ENCODE measurements around the gene CEP128. TPM values are rescaled to one million over a fixed set of nuclear protein-coding genes. Genes with fewer than 3 reads are reported as not detected.

CEP128 gene
- total RNA-seq, 1 experiment from 2014 or later, result 16.4 TPM

GRCh38 chr14:80957613-80958012 is 16.1 kb upstream of the CEP128 start:
- Histone ChIP-seq H3K9ac (ENCODE audit: low read length) (no peak overlapping the region), H3K79me2 (ENCODE audit: insufficient read depth, low read length) (no peaks in the 10 kb centered on the region), H2AFZ (ENCODE audit: low read depth, low read length, poor library complexity, severe bottlenecking) (no peak overlapping the region), H3K4me2 (ENCODE audit: low read length) (no peak overlapping the region), H3K36me3 (ENCODE audit: control insufficient read depth in 1 of 2, insufficient read depth in 2 of 2, low read length in 2 of 2) (no peaks in the 10 kb centered on the region), H3K27me3 (ENCODE audit: insufficient read depth, low read length) (no peaks in the 10 kb centered on the region), H3K4me3 (replicated peaks in 1 of 2; ENCODE audit: low read depth in 1 of 2, low read length in 2 of 2) (no peak overlapping the region), H3K9me3 (ENCODE audit: control insufficient read depth in 1 of 2, insufficient read depth in 1 of 2, low read depth in 1 of 2, low read length in 2 of 2) (no peaks in the 10 kb centered on the region), H4K20me1 (ENCODE audit: insufficient read depth) (no peaks in the 10 kb centered on the region), H3K27ac (ENCODE audit: low read depth, low read length) (no peak overlapping the region), H3K4me1 (ENCODE audit: control insufficient read depth in 1 of 2, insufficient read depth in 2 of 2, low read length in 2 of 2) (peaks cover 0 to 4% of the 10 kb centered on the region in 2 experiments; a peak in 1 of 4 replicates), H3K9me2 (ENCODE audit: insufficient read depth) (no peaks in the 10 kb centered on the region)
- RAD21 ChIA-PET (ENCODE audit: low non-redundant PET in 1 of 2, low total read pairs in 2 of 2, uncharacterized antibody in 2 of 2, unreplicated experiment in 2 of 2), result no interaction called here
- POLR2A ChIA-PET, result no interaction called here
- CTCF ChIA-PET, result interaction anchor here (2.5 kb wide), 1 partner anchor 30 kb away, joined by 7 read pairs; no protein-coding TSS in a partner anchor
- DNase-seq (ENCODE audit: low read depth, low spot score) (no peak), ATAC-seq (no peak)
- TF ChIP-seq ELF1 (IDR thresholded peaks at IDR 0.05; ENCODE audit: borderline replicate concordance, low read depth), result no peak
- TF ChIP-seq CBX3 (IDR thresholded peaks at IDR 0.05; ENCODE audit: low read depth), result no peak
- no peak for TF ChIP-seq ATF3 (IDR thresholded peaks at IDR 0.05)
- no peak for TF ChIP-seq EGR1 (IDR thresholded peaks at IDR 0.05; ENCODE audit: low read depth)
- BruUV-seq (replicated peaks), result no TSS peak
- intact Hi-C loops (cut with micrococcal nuclease), result no loop called here

- ChIA-PET RAD21 (ENCODE audit: low non-redundant PET in 1 of 2, low total read pairs in 2 of 2, uncharacterized antibody in 2 of 2, unreplicated experiment in 2 of 2) (no interaction called here), CTCF (interaction anchor here (2.5 kb wide), 1 partner anchor 30 kb away, joined by 7 read pairs; no protein-coding TSS in a partner anchor), POLR2A (no interaction called here)
- H3K36me3 ChIP-seq (ENCODE audit: control insufficient read depth in 1 of 2, insufficient read depth in 2 of 2, low read length in 2 of 2), result no peaks in the 10 kb centered on the region
- ATAC-seq, result no peak
- no peaks in the 10 kb centered on the region for H3K9me3 ChIP-seq (ENCODE audit: control insufficient read depth in 1 of 2, insufficient read depth in 1 of 2, low read depth in 1 of 2, low read length in 2 of 2)
- intact Hi-C loops (cut with micrococcal nuclease), result no loop called here
- no peak overlapping the region for H3K4me2 ChIP-seq (ENCODE audit: low read length)
- no peak overlapping the region for H3K4me3 ChIP-seq (replicated peaks in 1 of 2; ENCODE audit: low read depth in 1 of 2, low read length in 2 of 2)
- H3K9me2 ChIP-seq (ENCODE audit: insufficient read depth), result no peaks in the 10 kb centered on the region
- DNase-seq (ENCODE audit: low read depth, low spot score), result no peak
- no peak overlapping the region for H3K27ac ChIP-seq (ENCODE audit: low read depth, low read length)
- BruUV-seq (replicated peaks), result no TSS peak
- H4K20me1 ChIP-seq (ENCODE audit: insufficient read depth), result no peaks in the 10 kb centered on the region
- no peaks in the 10 kb centered on the region for H3K27me3 ChIP-seq (ENCODE audit: insufficient read depth, low read length)
- no peak overlapping the region for H3K9ac ChIP-seq (ENCODE audit: low read length)
- no peak overlapping the region for H2AFZ ChIP-seq (ENCODE audit: low read depth, low read length, poor library complexity, severe bottlenecking)
- peaks cover 0 to 4% of the 10 kb centered on the region in 2 experiments; a peak in 1 of 4 replicates for H3K4me1 ChIP-seq (ENCODE audit: control insufficient read depth in 1 of 2, insufficient read depth in 2 of 2, low read length in 2 of 2)
- no peak for TF ChIP-seq EGR1 (IDR thresholded peaks at IDR 0.05; ENCODE audit: low read depth)
- no peak for TF ChIP-seq ELF1 (IDR thresholded peaks at IDR 0.05; ENCODE audit: borderline replicate concordance, low read depth)
- no peak for TF ChIP-seq SP1 (IDR thresholded peaks at IDR 0.05; ENCODE audit: low read depth)
- TF ChIP-seq JUND (IDR thresholded peaks at IDR 0.05), result no peak
- TF ChIP-seq TCF7L2 (IDR thresholded peaks at IDR 0.05; ENCODE audit: borderline replicate concordance, extremely low read depth, insufficient read depth, insufficient read length), result no peak
- H3K79me2 ChIP-seq (ENCODE audit: insufficient read depth, low read length), result no peaks in the 10 kb centered on the region
These were observed 15.4 kb upstream of the CEP128 start for GRCh38 chr14:80956922-80957321.

All from HCT116 (cell line).